PC-3 (cell line): ENCODE results near the gene CEP112.

Source experiments
- CTCF ChIP-seq: fragments of 300-600 bp; sonication (generic); conservative IDR thresholded peaks from 2 replicates; pipeline ENCODE4 v1.5.1; 2017; ENCODE audit warnings: antibody characterized with exemption, low read depth, mild to moderate bottlenecking, low read length
- EZH2 ChIP-seq: fragments of 300-600 bp; sonication (generic); IDR thresholded peaks from one replicate; pipeline ENCODE4 v1.6.1; 2017; ENCODE audit warnings: antibody characterized with exemption, mild to moderate bottlenecking, low read length; ENCODE audit not compliant: unreplicated experiment
- EZH2phosphoT487 ChIP-seq: fragments of 300-600 bp; sonication (generic); IDR thresholded peaks from 2 replicates; pipeline ENCODE4 v1.6.1; 2018; ENCODE audit warnings: mild to moderate bottlenecking, antibody characterized with exemption, low read length, borderline replicate concordance

- TF ChIP-seq CTCF (no peak), EZH2 (no peak), EZH2phosphoT487 (no peak)
These were observed 492.5 kb downstream of the CEP112 start for GRCh38 chr17:65699459-65699858.
